HG03432 (cell line): Measurements from ENCODE around the gene FGD5.

Experiments
- ATAC-seq: cut with Tn5 transposase; IDR thresholded peaks from one replicate; pipeline ENCODE4 v1.9.1; 2021; ENCODE audit warnings: mild to moderate bottlenecking, moderate library complexity; ENCODE audit not compliant: unreplicated experiment

The FGD5 gene

GRCh38 chr3:14959359-14959943 is 140.7 kb downstream of the FGD5 start:
- peak; percentile 52 for ATAC-seq

- ATAC-seq: no peak
Measured at GRCh38 chr3:14962762-14963161, 144.0 kb downstream of the FGD5 start.

- ATAC-seq: no peak
Measured at GRCh38 chr3:14967285-14967684, 148.5 kb downstream of the FGD5 start.

GRCh38 chr3:14969671-14970070 is 150.9 kb downstream of the FGD5 start:
- ATAC-seq: no peak

- ATAC-seq: no peak
Measured at GRCh38 chr3:14976317-14976716, 157.6 kb downstream of the FGD5 start.

- ATAC-seq: no peak
Measured at GRCh38 chr3:14980689-14981088, 161.9 kb downstream of the FGD5 start.
